K562 (cell line): ENCODE measurements around the gene MYL12A. TPM values are rescaled to one million over a fixed set of nuclear protein-coding genes. Genes with fewer than 3 reads are reported as not detected.

Experiments used
- ARNT ChIP-seq, 2 experiments: fragments of 450-650 bp; IDR thresholded peaks; 2 replicates each; pipeline ENCODE4 v1.6.1; 2016; ENCODE audit warnings: mild to moderate bottlenecking in 1 of 2
- BCLAF1 ChIP-seq, 2 experiments: fragments of 450-650 bp in 1 of 2; IDR thresholded peaks; 2 replicates each; pipeline ENCODE4 v1.6.1; 2011 to 2017; ENCODE audit warnings: low read depth in 2 of 2, antibody characterized with exemption in 1 of 2, borderline replicate concordance in 1 of 2, low read length in 1 of 2, mild to moderate bottlenecking in 1 of 2, mixed read lengths in 1 of 2; ENCODE audit not compliant: control insufficient read depth in 1 of 2
- FOXM1 ChIP-seq, 2 experiments: fragments of 450-650 bp in 1 of 2; sonication (generic) in 1 of 2; formaldehyde crosslinking in 1 of 2; IDR thresholded peaks; 2 replicates each; pipeline versions ENCODE4 v1.6.1 to v1.9.0; 2017 to 2022; ENCODE audit warnings: low read depth in 2 of 2, mild to moderate bottlenecking in 2 of 2, missing genetic modification reagents in 1 of 2, moderate library complexity in 1 of 2
- HDAC3 ChIP-seq: fragments of 450-650 bp; IDR thresholded peaks from 2 replicates; pipeline ENCODE4 v1.6.1; 2018; ENCODE audit warnings: borderline replicate concordance, mild to moderate bottlenecking, moderate library complexity; ENCODE audit not compliant: partially characterized antibody
- HNRNPUL1 ChIP-seq: fragments of 200-400 bp; formaldehyde crosslinking; IDR thresholded peaks from 2 replicates; pipeline ENCODE4 v1.6.1; 2017; ENCODE audit warnings: low read length
- MAFK ChIP-seq: IDR thresholded peaks from 2 replicates; pipeline ENCODE4 v1.6.1; 2011; ENCODE audit warnings: low read length, improper control_type of control experiment
- MBD2 ChIP-seq: sonication (generic); IDR thresholded peaks from 2 replicates; pipeline ENCODE4 v1.6.1; 2016; ENCODE audit warnings: low read depth, borderline replicate concordance
- MCM5 ChIP-seq: fragments of 450-650 bp; IDR thresholded peaks from 2 replicates; pipeline ENCODE4 v1.6.1; 2016; ENCODE audit warnings: low read depth
- RBM15 ChIP-seq: fragments of 200-400 bp; formaldehyde crosslinking; IDR thresholded peaks from 2 replicates; pipeline ENCODE4 v1.6.1; 2018; ENCODE audit warnings: mild to moderate bottlenecking, low read length, moderate library complexity; ENCODE audit not compliant: insufficient read depth
- SMARCE1 ChIP-seq: fragments of 450-650 bp; IDR thresholded peaks from 2 replicates; pipeline ENCODE4 v1.7.1; 2016; ENCODE audit warnings: mild to moderate bottlenecking
- YY1 ChIP-seq, 3 experiments: IDR thresholded peaks; 2 replicates each; pipeline ENCODE4 v1.6.1; 2011; ENCODE audit warnings: low read length in 2 of 3, mild to moderate bottlenecking in 2 of 3, moderate library complexity in 2 of 3, borderline replicate concordance in 1 of 3, control low read depth in 1 of 3, low read depth in 1 of 3; ENCODE audit not compliant: insufficient read depth in 3 of 3, insufficient replicate concordance in 2 of 3, control insufficient read depth in 1 of 3, insufficient read length in 1 of 3; ENCODE audit errors: extremely low read depth in 1 of 3
- ZFX ChIP-seq: sonication (generic); formaldehyde crosslinking; IDR thresholded peaks from 2 replicates; pipeline ENCODE4 v1.8.0; 2022; ENCODE audit warnings: mild to moderate bottlenecking, missing genetic modification reagents, moderate library complexity
- ZNF589 ChIP-seq: fragments of 200-800 bp; sonication (Bioruptor generic); IDR thresholded peaks from 2 replicates; pipeline ENCODE4 v1.6.1; 2016; ENCODE audit warnings: low read depth, missing genetic modification characterization, missing compliant biosample characterization
- ZNF740 ChIP-seq, 3 experiments: fragments of 200-800 bp in 1 of 3; sonication (Bioruptor generic) in 1 of 3; sonication (generic) in 1 of 3; formaldehyde crosslinking in 1 of 3; IDR thresholded peaks; 2 replicates each; pipeline versions ENCODE4 v1.6.1 to v1.8.0; 2016 to 2022; ENCODE audit warnings: mild to moderate bottlenecking in 2 of 3, missing compliant biosample characterization in 2 of 3, missing genetic modification characterization in 2 of 3, missing genetic modification reagents in 1 of 3
- polyA plus RNA-seq, 8 experiments: library from polyadenylated mRNA; depleted of rRNA in 4 of 8; stranded (reverse) in 5 of 8; unstranded in 3 of 8; fragments of >200 nt; fragmentation: Nextera tagmentation in 2 of 8; fragmentation: Illumina TruSeq in 1 of 8; extraction: Ambion mirVana in 2 of 8; extraction: Trizol in 1 of 8; gene quantifications; 2 replicates each; pipeline versions ENCODE4 v1.2.1 to v1.2.3, GENCODE V29; 2011 to 2014; ENCODE audit warnings: inconsistent platforms in 1 of 8, missing spikeins in 1 of 8
- total RNA-seq, 7 experiments: library from RNA; depleted of rRNA in 6 of 7; stranded (reverse); fragments of >200 nt in 6 of 7; fragmentation: Illumina TruSeq in 2 of 7; extraction: Trizol in 2 of 7; gene quantifications; 2 replicates each; pipeline versions ENCODE4 v1.2.1 to v1.2.3, GENCODE V29; 2011 to 2021; ENCODE audit warnings: low replicate concordance in 1 of 7
- TF ChIP-seq, protein P1 (sequence below): sonication (generic); formaldehyde crosslinking; IDR thresholded peaks from 2 replicates; pipeline ENCODE4 v1.8.1; 2022; ENCODE audit warnings: missing genetic modification reagents
- TF ChIP-seq, protein P2 (sequence below): sonication (generic); formaldehyde crosslinking; IDR thresholded peaks from 2 replicates; pipeline ENCODE4 v1.5.0; 2020; ENCODE audit warnings: missing genetic modification reagents
- TF ChIP-seq, protein P3 (sequence below): sonication (generic); formaldehyde crosslinking; IDR thresholded peaks from 2 replicates; pipeline ENCODE4 v1.8.1; 2023; ENCODE audit warnings: mild to moderate bottlenecking, missing genetic modification reagents

Gene MYL12A
- total and polyA plus RNA-seq, 9 of the 15 experiments (the other 6 are each of a cell fraction or from before 2014, with no cell fraction given), result 308 to 1,031 (median 559) TPM

DNA sequence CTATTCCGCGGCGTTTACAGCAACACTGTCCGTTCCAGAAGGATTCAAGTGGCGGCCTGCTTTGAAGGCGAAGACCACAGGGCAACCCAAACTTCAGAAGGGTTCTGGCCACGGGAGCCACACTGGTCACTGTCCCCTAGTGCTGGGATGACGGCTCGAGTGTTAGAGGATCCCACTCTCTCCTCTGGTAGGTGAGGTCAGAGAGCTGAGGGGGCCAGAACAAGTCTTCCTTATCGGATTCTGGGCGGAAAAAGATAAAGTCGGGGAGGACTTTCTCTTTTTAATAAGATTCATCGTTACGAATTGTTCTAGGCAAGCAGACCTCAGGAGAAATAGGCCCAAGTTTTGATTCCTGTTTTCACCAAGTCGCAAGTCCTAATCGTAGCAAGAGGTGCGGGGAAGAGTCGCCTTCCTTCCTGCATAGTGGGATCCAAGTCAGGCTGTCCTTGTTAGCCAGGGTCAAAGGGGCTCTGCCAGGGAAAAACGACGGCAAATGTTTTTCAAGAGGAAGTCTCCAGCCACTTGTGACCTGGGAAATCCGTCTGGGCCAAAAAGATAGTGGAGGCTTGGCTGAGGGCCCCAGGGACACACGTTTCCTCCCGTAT, 864 bp upstream of the MYL12A start (continued):
- TF ChIP-seq ZNF589 (CRISPR knock-in tag), result no peak
- no peak for TF ChIP-seq MAFK
- 0 out of 2 replicates have a peak, but pooled peaks have one; percentile 20 for TF ChIP-seq ZNF740 (CRISPR knock-in tag; IDR thresholded peaks at IDR 0.05)
- no peak; a peak in 1 of 4 replicates for TF ChIP-seq ZNF740 (tag; IDR thresholded peaks at IDR 0.05)
- TF ChIP-seq, protein P1, sequence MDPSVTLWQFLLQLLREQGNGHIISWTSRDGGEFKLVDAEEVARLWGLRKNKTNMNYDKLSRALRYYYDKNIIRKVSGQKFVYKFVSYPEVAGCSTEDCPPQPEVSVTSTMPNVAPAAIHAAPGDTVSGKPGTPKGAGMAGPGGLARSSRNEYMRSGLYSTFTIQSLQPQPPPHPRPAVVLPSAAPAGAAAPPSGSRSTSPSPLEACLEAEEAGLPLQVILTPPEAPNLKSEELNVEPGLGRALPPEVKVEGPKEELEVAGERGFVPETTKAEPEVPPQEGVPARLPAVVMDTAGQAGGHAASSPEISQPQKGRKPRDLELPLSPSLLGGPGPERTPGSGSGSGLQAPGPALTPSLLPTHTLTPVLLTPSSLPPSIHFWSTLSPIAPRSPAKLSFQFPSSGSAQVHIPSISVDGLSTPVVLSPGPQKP (CRISPR knock-in tag), result no peak
- no peak for TF ChIP-seq MBD2
- no peak for TF ChIP-seq HNRNPUL1
- TF ChIP-seq BCLAF1 (IDR thresholded peaks at IDR 0.05; ENCODE audit: borderline replicate concordance in 1 of 2, control insufficient read depth in 1 of 2, low read depth in 2 of 2, low read length in 1 of 2), result no peak; a peak in 1 of 4 replicates
- TF ChIP-seq, protein P2, sequence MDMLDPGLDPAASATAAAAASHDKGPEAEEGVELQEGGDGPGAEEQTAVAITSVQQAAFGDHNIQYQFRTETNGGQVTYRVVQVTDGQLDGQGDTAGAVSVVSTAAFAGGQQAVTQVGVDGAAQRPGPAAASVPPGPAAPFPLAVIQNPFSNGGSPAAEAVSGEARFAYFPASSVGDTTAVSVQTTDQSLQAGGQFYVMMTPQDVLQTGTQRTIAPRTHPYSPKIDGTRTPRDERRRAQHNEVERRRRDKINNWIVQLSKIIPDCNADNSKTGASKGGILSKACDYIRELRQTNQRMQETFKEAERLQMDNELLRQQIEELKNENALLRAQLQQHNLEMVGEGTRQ (CRISPR knock-in tag), result no peak
- TF ChIP-seq FOXM1 (IDR thresholded peaks at IDR 0.05; ENCODE audit: low read depth), result peak; percentile 67
- no peak for TF ChIP-seq FOXM1 (CRISPR knock-in tag; IDR thresholded peaks at IDR 0.05; ENCODE audit: low read depth)
- TF ChIP-seq, protein P3, sequence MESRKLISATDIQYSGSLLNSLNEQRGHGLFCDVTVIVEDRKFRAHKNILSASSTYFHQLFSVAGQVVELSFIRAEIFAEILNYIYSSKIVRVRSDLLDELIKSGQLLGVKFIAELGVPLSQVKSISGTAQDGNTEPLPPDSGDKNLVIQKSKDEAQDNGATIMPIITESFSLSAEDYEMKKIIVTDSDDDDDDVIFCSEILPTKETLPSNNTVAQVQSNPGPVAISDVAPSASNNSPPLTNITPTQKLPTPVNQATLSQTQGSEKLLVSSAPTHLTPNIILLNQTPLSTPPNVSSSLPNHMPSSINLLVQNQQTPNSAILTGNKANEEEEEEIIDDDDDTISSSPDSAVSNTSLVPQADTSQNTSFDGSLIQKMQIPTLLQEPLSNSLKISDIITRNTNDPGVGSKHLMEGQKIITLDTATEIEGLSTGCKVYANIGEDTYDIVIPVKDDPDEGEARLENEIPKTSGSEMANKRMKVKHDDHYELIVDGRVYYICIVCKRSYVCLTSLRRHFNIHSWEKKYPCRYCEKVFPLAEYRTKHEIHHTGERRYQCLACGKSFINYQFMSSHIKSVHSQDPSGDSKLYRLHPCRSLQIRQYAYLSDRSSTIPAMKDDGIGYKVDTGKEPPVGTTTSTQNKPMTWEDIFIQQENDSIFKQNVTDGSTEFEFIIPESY (CRISPR knock-in tag), result 0 out of 2 replicates have a peak, but pooled peaks have one; percentile 2
- TF ChIP-seq ARNT (IDR thresholded peaks at IDR 0.05), result peak; percentile 42 to 78; a peak in 3 of 4 replicates
- no peak for TF ChIP-seq RBM15
- peak; percentile 93 for TF ChIP-seq SMARCE1
- no peak for TF ChIP-seq YY1 (IDR thresholded peaks at IDR 0.05; ENCODE audit: borderline replicate concordance in 1 of 3, control insufficient read depth in 1 of 3, extremely low read depth in 1 of 3, insufficient read depth in 3 of 3, insufficient read length in 1 of 3, insufficient replicate concordance in 2 of 3, low read depth in 1 of 3, low read length in 2 of 3)
- no peak for TF ChIP-seq MCM5
- no peak for TF ChIP-seq ZFX (CRISPR knock-in tag)
- no peak for TF ChIP-seq HDAC3
